Naive thymus-derived CD4-positive, alpha-beta T cell (primary cell): Measurements from ENCODE around the gene NEDD9. TPM values are rescaled to one million over a fixed set of nuclear protein-coding genes. Genes with fewer than 3 reads are reported as not detected.

Source experiments
- ATAC-seq: fragments of 150-1000 bp; cut with Tn5 transposase; 2 replicates; pipeline ENCODE4 v1.10.0; 2021; ENCODE audit warnings: mild to moderate bottlenecking, moderate library complexity
- CTCF ChIA-PET: fragments of 350-600 bp; sonication (Branson Sonifier 250); formaldehyde crosslinking; loops from one replicate; lab custom pipeline; 2021; ENCODE audit warnings: antibody characterized with exemption; lab: Charles Lee
- POLR2A ChIA-PET: fragments of 350-600 bp; sonication (Branson Sonifier 250); formaldehyde crosslinking; loops from one replicate; lab custom pipeline; 2021; ENCODE audit warnings: antibody characterized with exemption, inconsistent platforms; lab: Charles Lee
- DNase-seq, 9 donors: peaks; one replicate each; pipeline versions ENCODE4 v3.0.0 to v3.0.0-alpha.2; 2020 to 2022; ENCODE audit warnings: mixed read lengths in 1 of 9
- H3K27ac ChIP-seq: one replicate; pipeline ENCODE4 v1.7.0; 2013; ENCODE audit warnings: mild to moderate bottlenecking, low read depth, low read length, moderate library complexity
- H3K27me3 ChIP-seq, 2 donors: one replicate each; pipeline ENCODE4 v1.7.0; 2013; ENCODE audit warnings: low read length in 2 of 2, mild to moderate bottlenecking in 2 of 2, moderate library complexity in 2 of 2; ENCODE audit not compliant: control insufficient read depth in 2 of 2, insufficient read depth in 2 of 2
- H3K36me3 ChIP-seq, 3 experiments: 1 replicate in 2 of 3; 2 replicates in 1 of 3; pipeline ENCODE4 v1.7.0; 2013; ENCODE audit warnings: low read length in 3 of 3, mild to moderate bottlenecking in 3 of 3, moderate library complexity in 1 of 3; ENCODE audit not compliant: insufficient read depth in 3 of 3, control insufficient read depth in 2 of 3
- H3K4me1 ChIP-seq, 2 donors: one replicate each; pipeline ENCODE4 v1.7.0; 2013; ENCODE audit warnings: low read length in 2 of 2, mild to moderate bottlenecking in 2 of 2, moderate library complexity in 1 of 2; ENCODE audit not compliant: control insufficient read depth in 2 of 2, insufficient read depth in 2 of 2
- H3K4me3 ChIP-seq: 2 replicates; pipeline ENCODE4 v1.7.0; 2013; ENCODE audit warnings: mild to moderate bottlenecking, low read length
- H3K9me3 ChIP-seq, 3 experiments: 1 replicate in 2 of 3; 2 replicates in 1 of 3; pipeline ENCODE4 v1.7.0; 2013; ENCODE audit warnings: low read length in 3 of 3; ENCODE audit not compliant: control insufficient read depth in 2 of 3
- H3K27ac Mint-ChIP-seq, 9 donors: one replicate each; pipeline ENCODE4 v1.8.0; 2020 to 2022; ENCODE audit warnings: mixed read lengths in 9 of 9, mild to moderate bottlenecking in 8 of 9, moderate library complexity in 5 of 9, inconsistent platforms in 2 of 9
- H3K27me3 Mint-ChIP-seq, 5 donors: one replicate each; pipeline ENCODE4 v1.8.0; 2021 to 2022; ENCODE audit warnings: mixed read lengths in 5 of 5, mild to moderate bottlenecking in 1 of 5
- H3K36me3 Mint-ChIP-seq, 5 donors: one replicate each; pipeline ENCODE4 v1.8.0; 2020 to 2022; ENCODE audit warnings: mixed read lengths in 5 of 5, mild to moderate bottlenecking in 3 of 5, inconsistent platforms in 1 of 5
- H3K4me1 Mint-ChIP-seq, 7 donors: one replicate each; pipeline ENCODE4 v1.8.0; 2020 to 2022; ENCODE audit warnings: mixed read lengths in 7 of 7, mild to moderate bottlenecking in 3 of 7, inconsistent platforms in 1 of 7
- H3K4me3 Mint-ChIP-seq, 10 donors: one replicate each; pipeline ENCODE4 v1.8.0; 2020 to 2022; ENCODE audit warnings: mild to moderate bottlenecking in 10 of 10, mixed read lengths in 10 of 10, moderate library complexity in 6 of 10, inconsistent platforms in 2 of 10
- H3K9me3 Mint-ChIP-seq, 11 donors: one replicate each; pipeline ENCODE4 v1.8.0; 2020 to 2022; ENCODE audit warnings: mixed read lengths in 11 of 11, mild to moderate bottlenecking in 4 of 11, inconsistent platforms in 1 of 11, moderate library complexity in 1 of 11
- intact Hi-C, 2 donors: fragments of 100-400 bp; cut with micrococcal nuclease; formaldehyde crosslinking; loops; one replicate each; pipeline ENCODE4 v1.15.1; 2023
- polyA plus RNA-seq, 2 donors: library from polyadenylated mRNA; unstranded; fragments of 300-500 nt; fragmentation: Illumina TruSeq; gene quantifications; one replicate each; pipeline ENCODE4 v1.2.3, GENCODE V29; 2021
- total RNA-seq, 6 experiments: library from RNA in 5 of 6; stranded (reverse) in 5 of 6; gene quantifications; 1 replicate in 5 of 6; 2 replicates in 1 of 6; pipeline ENCODE4 v1.2.3 and lab custom pipeline; 2021 to 2026

NEDD9 gene
- total and polyA plus RNA-seq, 7 experiments from 2014 or later = 14.2 to 62.9 (median 35.4) TPM

DNA sequence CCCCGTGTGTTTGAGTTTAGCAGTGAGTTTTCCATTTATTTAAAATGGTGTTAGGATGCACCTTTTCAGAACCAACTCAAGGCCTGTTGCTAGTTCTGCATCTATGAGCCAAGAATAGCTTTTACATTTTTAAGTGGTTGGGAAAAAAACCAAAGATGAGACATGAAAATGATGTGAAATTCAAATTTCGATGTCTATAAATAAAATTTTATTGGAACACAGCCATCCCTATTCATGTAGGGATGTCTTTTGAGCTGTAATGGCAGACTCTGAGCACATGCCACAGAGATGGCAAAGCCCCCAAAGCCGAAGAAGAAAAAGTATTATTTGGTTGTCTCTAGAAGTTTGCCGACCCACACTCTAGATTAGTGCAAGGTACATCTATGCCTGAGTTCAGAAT lies 5.0 kb upstream of the NEDD9 start:
- Histone ChIP-seq H3K9me3 (no peaks in the 10 kb centered on the region), H3K36me3 (no peaks in the 10 kb centered on the region), H3K4me1 (peaks cover 22% of the 10 kb centered on the region in 2 donors), H3K4me3 (no peak overlapping the region), H3K27ac (no peak overlapping the region), H3K27me3 (no peaks in the 10 kb centered on the region)
- H3K27me3 Mint-ChIP-seq = no peaks in the 10 kb centered on the region
- ATAC-seq (no peak), DNase-seq (no peak)
- peak overlapping the region in 5 of 9 donors; percentile 53 to 86 (median 79) for H3K27ac Mint-ChIP-seq
- ChIA-PET CTCF (no interaction called here), POLR2A (interaction anchor here (0.6 to 1.1 kb wide), 3 partner anchors 21 to 708 kb away, joined by 3 to 4 read pairs (median 3); no protein-coding TSS in a partner anchor)
- intact Hi-C loops = loop anchor here (2.0 to 10.0 kb wide), 3 partner anchors 15 to 543 kb away; partner anchors contain the start of genes C6orf52 (in 1 of the 2) and PAK1IP1 (in 1 of the 2)
- H3K36me3 Mint-ChIP-seq = peaks cover 0 to 33% (median 8%) of the 10 kb centered on the region in 5 donors
- H3K4me1 Mint-ChIP-seq = peaks cover 29 to 54% (median 47%) of the 10 kb centered on the region in 7 donors
- peaks cover 0 to 3% (median 0%) of the 10 kb centered on the region in 11 donors for H3K9me3 Mint-ChIP-seq
- no peak overlapping the region for H3K4me3 Mint-ChIP-seq

DNA sequence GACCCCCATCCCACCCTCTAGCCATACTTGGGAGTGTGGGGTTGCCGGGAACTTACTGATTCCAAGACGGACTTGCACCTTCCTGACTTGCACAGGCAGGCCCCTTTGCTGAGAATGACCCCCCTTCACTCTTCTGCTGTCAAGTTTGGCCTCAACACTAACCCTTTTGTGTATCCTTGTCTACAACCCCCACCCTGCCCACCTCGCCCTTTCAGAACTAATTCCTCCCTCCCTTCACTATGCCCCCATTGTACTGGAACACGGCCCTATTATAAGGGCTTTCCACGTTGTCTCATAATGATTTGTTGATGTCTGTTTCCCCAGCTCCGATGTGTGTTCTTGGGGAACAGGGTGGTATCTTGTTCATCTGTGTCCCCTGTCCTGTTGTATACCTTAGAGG lies 4.4 kb upstream of the NEDD9 start:
- no peak overlapping the region for H3K27ac ChIP-seq
- peaks cover 22% of the 10 kb centered on the region in 2 donors for H3K4me1 ChIP-seq
- no peak overlapping the region for H3K4me3 ChIP-seq
- ChIA-PET CTCF (no interaction called here), POLR2A (no interaction called here)
- no peaks in the 10 kb centered on the region for H3K36me3 ChIP-seq
- DNase-seq = no peak
- no peaks in the 10 kb centered on the region for H3K9me3 ChIP-seq
- no peaks in the 10 kb centered on the region for H3K27me3 ChIP-seq
- peaks cover 0 to 31% (median 5%) of the 10 kb centered on the region in 5 donors for H3K36me3 Mint-ChIP-seq
- H3K27me3 Mint-ChIP-seq = no peaks in the 10 kb centered on the region
- peak overlapping the region in 3 of 10 donors; percentile 13 to 65 (median 28) for H3K4me3 Mint-ChIP-seq
- ATAC-seq = no peak
- H3K9me3 Mint-ChIP-seq = peaks cover 0 to 3% (median 0%) of the 10 kb centered on the region in 11 donors
- peak overlapping the region in 8 of 9 donors; percentile 53 to 86 (median 70) for H3K27ac Mint-ChIP-seq
- intact Hi-C loops = loop anchor here (1.0 to 10.0 kb wide), 5 partner anchors 14 to 542 kb away; partner anchors contain the start of genes C6orf52 (in 1 of the 2) and PAK1IP1 (in 1 of the 2)
- peaks cover 30 to 60% (median 48%) of the 10 kb centered on the region in 7 donors for H3K4me1 Mint-ChIP-seq

DNA sequence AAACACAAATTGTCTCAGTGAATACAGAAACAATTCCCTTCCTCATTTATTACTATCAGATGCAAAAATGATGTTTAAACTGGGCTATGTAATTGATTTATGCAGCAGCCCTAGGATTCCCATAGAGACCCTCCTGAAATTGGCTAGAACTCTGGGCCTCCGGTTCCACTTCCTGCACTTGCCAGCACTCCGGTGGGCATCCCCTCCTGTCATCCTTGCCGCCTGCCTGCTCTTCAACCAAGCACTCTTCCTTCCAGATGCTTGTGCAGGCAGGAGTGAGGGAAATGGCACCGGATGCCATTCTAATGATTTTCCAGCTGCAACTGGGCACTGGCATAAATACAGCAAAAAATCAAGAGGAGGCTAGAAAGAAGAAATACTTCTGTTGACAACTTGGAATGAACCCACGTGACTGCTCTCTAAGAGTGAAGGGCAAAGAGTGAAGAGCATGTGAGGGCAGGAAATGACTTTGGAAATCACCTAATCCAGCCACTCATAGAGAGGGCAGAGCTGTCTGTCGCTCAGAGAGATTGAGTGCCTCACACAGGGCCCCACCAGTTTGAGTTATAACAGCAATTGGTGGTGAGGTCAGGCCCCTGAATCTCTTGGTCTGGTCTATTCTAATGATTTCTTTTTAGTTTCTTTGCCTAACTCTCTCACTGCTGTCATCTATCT lies 3.7 kb upstream of the NEDD9 start:
- H3K4me3 ChIP-seq = no peak overlapping the region
- no peaks in the 10 kb centered on the region for H3K36me3 ChIP-seq
- H3K27me3 Mint-ChIP-seq = no peaks in the 10 kb centered on the region
- no peak overlapping the region for H3K27ac ChIP-seq
- H3K4me3 Mint-ChIP-seq = peak overlapping the region in 6 of 10 donors; percentile 3 to 65 (median 26)
- no peaks in the 10 kb centered on the region for H3K9me3 ChIP-seq
- H3K4me1 Mint-ChIP-seq = peaks cover 32 to 64% (median 53%) of the 10 kb centered on the region in 7 donors
- H3K4me1 ChIP-seq = peaks cover 22% of the 10 kb centered on the region in 2 donors
- ChIA-PET POLR2A (no interaction called here), CTCF (interaction anchor here (1.3 kb wide), 1 partner anchor 16 kb away, joined by 3 read pairs; no protein-coding TSS in a partner anchor)
- H3K27me3 ChIP-seq = no peaks in the 10 kb centered on the region
- H3K27ac Mint-ChIP-seq = peak overlapping the region in 8 of 9 donors; percentile 27 to 80 (median 62)
- peaks cover 0 to 3% (median 0%) of the 10 kb centered on the region in 11 donors for H3K9me3 Mint-ChIP-seq
- peaks cover 0 to 28% (median 5%) of the 10 kb centered on the region in 5 donors for H3K36me3 Mint-ChIP-seq
- intact Hi-C loops = loop anchor here (1.0 to 10.0 kb wide), 5 partner anchors 13 to 541 kb away; partner anchors contain the start of genes C6orf52 (in 1 of the 2) and PAK1IP1 (in 1 of the 2)
- DNase-seq = peak in 7 of 9 donors; percentile 17 to 58 (median 37)
- ATAC-seq = peak; percentile 45

DNA sequence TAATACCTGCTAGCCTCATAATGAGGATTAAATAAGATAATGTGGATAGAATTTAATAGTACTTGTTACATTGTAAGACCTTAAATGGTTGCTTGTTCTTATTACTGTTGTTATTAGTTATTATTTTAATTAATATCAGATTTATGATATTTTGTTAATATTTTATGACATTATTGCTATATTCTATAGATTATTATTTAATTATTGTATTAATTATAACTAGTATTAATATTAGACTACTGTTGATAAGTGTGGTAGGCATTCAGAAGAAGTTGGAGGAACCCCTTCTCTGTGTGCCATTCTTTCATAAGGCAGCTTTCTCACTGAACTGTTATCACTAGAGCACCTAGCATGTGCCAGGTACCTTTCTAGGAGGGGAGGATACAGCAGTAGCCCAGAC lies 2.6 kb upstream of the NEDD9 start:
- no peak for ATAC-seq
- Mint-ChIP-seq H3K4me3 (no peak overlapping the region), H3K9me3 (peaks cover 0 to 3% (median 0%) of the 10 kb centered on the region in 11 donors), H3K27me3 (no peaks in the 10 kb centered on the region), H3K36me3 (peaks cover 0 to 25% (median 5%) of the 10 kb centered on the region in 5 donors), H3K27ac (peak overlapping the region in 1 of 9 donors; percentile 32), H3K4me1 (peaks cover 32 to 64% (median 53%) of the 10 kb centered on the region in 7 donors)
- H3K36me3 ChIP-seq = no peaks in the 10 kb centered on the region
- CTCF ChIA-PET = interaction anchor here (1.3 kb wide), 1 partner anchor 17 kb away, joined by 3 read pairs; no protein-coding TSS in a partner anchor
- H3K27ac ChIP-seq = no peak overlapping the region
- no peak overlapping the region for H3K4me3 ChIP-seq
- intact Hi-C loops = loop anchor here (10.0 kb wide), 2 partner anchors 480 to 540 kb away; partner anchors contain the start of genes C6orf52 (in 1 of the 2) and PAK1IP1 (in 1 of the 2)
- no peaks in the 10 kb centered on the region for H3K9me3 ChIP-seq
- POLR2A ChIA-PET = no interaction called here
- peaks cover 22 to 23% of the 10 kb centered on the region in 2 donors for H3K4me1 ChIP-seq
- no peaks in the 10 kb centered on the region for H3K27me3 ChIP-seq
- DNase-seq = no peak

DNA sequence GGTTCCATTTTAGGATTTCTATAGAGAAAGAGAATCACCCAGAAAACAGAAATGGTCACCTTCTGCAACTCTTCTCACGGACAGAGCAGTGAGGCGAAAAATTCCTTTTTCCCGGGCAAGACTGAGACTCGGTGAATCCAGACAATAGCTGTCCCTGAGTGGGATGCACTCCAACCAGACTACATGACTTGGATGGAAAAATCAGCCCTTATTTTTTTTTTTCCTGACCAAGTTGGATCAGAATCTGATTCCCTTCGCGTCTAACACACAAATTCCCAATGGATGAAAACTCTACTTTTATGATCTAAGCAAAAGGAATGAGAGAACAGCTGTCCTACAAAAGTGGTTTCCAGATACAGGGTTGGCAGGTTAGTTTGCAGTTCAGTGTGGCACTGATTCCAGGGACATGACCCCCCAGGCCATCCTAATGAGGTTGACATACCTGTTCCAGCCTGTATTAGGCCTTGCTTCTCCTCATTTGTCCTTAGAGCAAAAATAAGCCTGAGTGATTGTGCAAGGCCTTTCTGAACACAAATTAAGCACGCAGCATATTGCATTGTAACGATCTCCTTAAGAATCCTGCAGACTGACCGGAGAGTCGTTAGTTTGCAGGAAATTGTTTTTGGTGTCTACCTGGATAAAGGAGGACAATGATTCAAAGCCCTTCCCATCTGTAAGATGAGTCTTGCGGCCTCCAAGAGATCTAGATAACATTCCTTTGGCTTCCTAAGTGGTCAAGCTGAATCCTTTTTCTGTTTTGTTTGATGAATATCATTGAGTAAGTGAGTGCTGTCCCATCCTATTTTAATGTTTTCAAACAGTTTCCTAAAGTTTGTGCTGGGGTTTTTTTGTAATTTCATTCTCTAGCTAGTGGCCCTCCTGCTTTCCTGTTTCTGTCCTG lies 1.5 kb upstream of the NEDD9 start:
- Histone ChIP-seq H3K4me1 (peaks cover 22 to 26% of the 10 kb centered on the region in 2 donors), H3K27ac (peak overlapping the region; percentile 76), H3K9me3 (no peaks in the 10 kb centered on the region), H3K27me3 (no peaks in the 10 kb centered on the region), H3K36me3 (no peaks in the 10 kb centered on the region), H3K4me3 (peak overlapping the region; percentile 69)
- ATAC-seq = no peak
- DNase-seq = no peak
- CTCF ChIA-PET = interaction anchor here (0.7 kb wide), 1 partner anchor 28 kb away, joined by 4 read pairs; no protein-coding TSS in a partner anchor
- POLR2A ChIA-PET = no interaction called here
- H3K36me3 Mint-ChIP-seq = peaks cover 0 to 28% (median 5%) of the 10 kb centered on the region in 5 donors
- intact Hi-C loops = loop anchor here (1.0 to 10.0 kb wide), 8 partner anchors 23 to 540 kb away; partner anchors contain the start of genes C6orf52 (in 2 of the 2) and PAK1IP1 (in 2 of the 2)
- peaks cover 32 to 71% (median 53%) of the 10 kb centered on the region in 7 donors for H3K4me1 Mint-ChIP-seq
- H3K9me3 Mint-ChIP-seq = peaks cover 0 to 3% (median 0%) of the 10 kb centered on the region in 11 donors
- H3K4me3 Mint-ChIP-seq = peak overlapping the region; percentile 61 to 98 (median 94)
- no peaks in the 10 kb centered on the region for H3K27me3 Mint-ChIP-seq
- H3K27ac Mint-ChIP-seq = peak overlapping the region; percentile 88 to 99 (median 98)
